Smooth muscle cell (in vitro differentiated cells): Measurements from ENCODE around the gene LETMD1. TPM values are rescaled to one million over a fixed set of nuclear protein-coding genes. Genes with fewer than 3 reads are reported as not detected.

Experiments
- DNase-seq: peaks from one replicate; lab custom pipeline; 2025; ENCODE audit not compliant: unreplicated experiment; lab: John Stamatoyannopoulos, UW
- H2AFZ ChIP-seq: fragments of 200-600 bp; sonication (generic); 2 replicates; pipeline ENCODE4 v1.6.0; 2016; ENCODE audit warnings: antibody characterized with exemption, low read depth, mild to moderate bottlenecking
- H3F3A ChIP-seq: fragments of 200-600 bp; sonication (generic); 2 replicates; pipeline ENCODE4 v1.6.0; 2017; ENCODE audit warnings: antibody characterized with exemption, low read depth
- H3K27ac ChIP-seq: fragments of 200-600 bp; sonication (generic); 2 replicates; pipeline ENCODE4 v1.5.1; 2016; ENCODE audit warnings: low read depth, mild to moderate bottlenecking
- H3K27me3 ChIP-seq: fragments of 200-600 bp; sonication (generic); 2 replicates; pipeline ENCODE4 v1.6.1; 2016; ENCODE audit warnings: low read depth, mild to moderate bottlenecking
- H3K36me3 ChIP-seq: fragments of 200-600 bp; sonication (generic); 2 replicates; pipeline ENCODE4 v1.5.1; 2016; ENCODE audit warnings: low read depth
- H3K4me1 ChIP-seq: fragments of 200-600 bp; sonication (generic); 2 replicates; pipeline ENCODE4 v1.5.1; 2016; ENCODE audit warnings: low read depth
- H3K4me2 ChIP-seq: fragments of 200-600 bp; sonication (generic); 2 replicates; pipeline ENCODE4 v1.6.0; 2016; ENCODE audit warnings: mild to moderate bottlenecking
- H3K4me3 ChIP-seq: fragments of 200-600 bp; sonication (generic); 2 replicates; pipeline ENCODE4 v1.5.1; 2016; ENCODE audit warnings: mild to moderate bottlenecking
- H3K79me2 ChIP-seq: fragments of 200-600 bp; sonication (generic); 2 replicates; pipeline ENCODE4 v1.6.0; 2016; ENCODE audit warnings: low read depth, mild to moderate bottlenecking
- H3K9ac ChIP-seq: fragments of 200-600 bp; sonication (generic); 2 replicates; pipeline ENCODE4 v1.6.0; 2016; ENCODE audit warnings: low read depth
- H3K9me3 ChIP-seq: fragments of 200-600 bp; sonication (generic); replicated peaks from 2 replicates; pipeline ENCODE4 v1.5.1; 2016; ENCODE audit warnings: low read depth
- H4K20me1 ChIP-seq: fragments of 200-600 bp; sonication (generic); 2 replicates; pipeline ENCODE4 v1.6.0; 2016; ENCODE audit warnings: low read depth
- CTCF ChIP-seq: fragments of 200-600 bp; sonication (generic); IDR thresholded peaks from 2 replicates; pipeline ENCODE4 v1.5.1; 2017; ENCODE audit warnings: borderline replicate concordance, mild to moderate bottlenecking, antibody characterized with exemption; ENCODE audit not compliant: insufficient read depth, poor library complexity, severe bottlenecking
- WGBS: methylation state at CpG from one replicate; pipeline ENCODE4 v1.1.7; 2016; ENCODE audit warnings: low lambda C conversion rate; 5-methylcytosine and 5-hydroxymethylcytosine counted together
- polyA plus RNA-seq: library from polyadenylated mRNA; unstranded; fragments of >200 nt; fragmentation: Nextera tagmentation; extraction: Ambion mirVana; gene quantifications from 2 replicates; pipeline ENCODE4 v1.2.1, GENCODE V29; 2016
- total RNA-seq: library from RNA; depleted of rRNA; stranded (reverse); fragments of >200 nt; gene quantifications from 2 replicates; pipeline ENCODE4 v1.2.3, GENCODE V29; 2014

LETMD1 gene
- total and polyA plus RNA-seq, 2 experiments from 2014 or later, result 8.9 to 32.9 TPM

GRCh38 chr12:51018956-51019355 is 29.2 kb upstream of the LETMD1 start:
- no peak overlapping the region for H3K4me2 ChIP-seq
- H3K27ac ChIP-seq, result no peak overlapping the region
- H4K20me1 ChIP-seq, result peaks cover 73% of the 10 kb centered on the region
- no peak overlapping the region for H3K9ac ChIP-seq
- H3K79me2 ChIP-seq, result peaks cover 97% of the 10 kb centered on the region
- TF ChIP-seq CTCF, result no peak
- H2AFZ ChIP-seq, result no peak overlapping the region
- H3K27me3 ChIP-seq, result no peaks in the 10 kb centered on the region
- no peak overlapping the region for H3K4me3 ChIP-seq
- H3K4me1 ChIP-seq, result peaks cover 5% of the 10 kb centered on the region
- 100% methylated on average over 2 of the region's 2 CpGs for WGBS
- no peaks in the 10 kb centered on the region for H3K9me3 ChIP-seq
- H3K36me3 ChIP-seq, result no peaks in the 10 kb centered on the region
- peaks cover 5% of the 10 kb centered on the region for H3F3A ChIP-seq
- no peak for DNase-seq

GRCh38 chr12:51019927-51020326 is 28.2 kb upstream of the LETMD1 start:
- Histone ChIP-seq H3K79me2 (peaks cover 93% of the 10 kb centered on the region), H3K27ac (no peak overlapping the region), H3K4me2 (no peak overlapping the region), H3F3A (peaks cover 9% of the 10 kb centered on the region), H3K4me3 (no peak overlapping the region), H2AFZ (no peak overlapping the region), H3K9me3 (no peaks in the 10 kb centered on the region), H3K4me1 (peaks cover 13% of the 10 kb centered on the region), H4K20me1 (peaks cover 66% of the 10 kb centered on the region), H3K36me3 (no peaks in the 10 kb centered on the region), H3K27me3 (no peaks in the 10 kb centered on the region), H3K9ac (no peak overlapping the region)
- no peak for TF ChIP-seq CTCF
- DNase-seq, result no peak
- WGBS, result 84% methylated on average over 2 of the region's 2 CpGs

- Histone ChIP-seq H3K4me2 (no peak overlapping the region), H3K9me3 (no peaks in the 10 kb centered on the region), H3K9ac (no peak overlapping the region), H3K4me1 (peaks cover 19% of the 10 kb centered on the region), H3K27ac (no peak overlapping the region), H3K79me2 (peaks cover 93% of the 10 kb centered on the region), H3F3A (peaks cover 9% of the 10 kb centered on the region), H3K4me3 (no peak overlapping the region), H3K36me3 (no peaks in the 10 kb centered on the region), H4K20me1 (peaks cover 63% of the 10 kb centered on the region), H2AFZ (no peak overlapping the region), H3K27me3 (no peaks in the 10 kb centered on the region)
- WGBS, result 85% methylated on average over 7 of the region's 7 CpGs
- DNase-seq, result no peak
- TF ChIP-seq CTCF, result no peak
Measured at GRCh38 chr12:51020448-51021182, 27.5 kb upstream of the LETMD1 start.

- no peak overlapping the region for H3K4me2 ChIP-seq
Measured at GRCh38 chr12:51021694-51022093, 26.4 kb upstream of the LETMD1 start.

More at GRCh38 chr12:51021694-51022093, 26.4 kb upstream of the LETMD1 start:
- peaks cover 9% of the 10 kb centered on the region for H3F3A ChIP-seq
- no peak overlapping the region for H3K9ac ChIP-seq
- H4K20me1 ChIP-seq, result peaks cover 53% of the 10 kb centered on the region
- H2AFZ ChIP-seq, result no peak overlapping the region
- H3K9me3 ChIP-seq, result no peaks in the 10 kb centered on the region
- no peak for DNase-seq
- WGBS, result 41% methylated on average over 1 of the region's 1 CpG
- H3K4me1 ChIP-seq, result peaks cover 19% of the 10 kb centered on the region
- no peak overlapping the region for H3K27ac ChIP-seq
- no peaks in the 10 kb centered on the region for H3K36me3 ChIP-seq
- H3K4me3 ChIP-seq, result no peak overlapping the region
- H3K79me2 ChIP-seq, result peaks cover 85% of the 10 kb centered on the region
- H3K27me3 ChIP-seq, result no peaks in the 10 kb centered on the region
- TF ChIP-seq CTCF, result no peak
